Right renal cortex interstitium (tissue), 3 donors: ENCODE results near the gene CCT6B. TPM values are rescaled to one million over a fixed set of nuclear protein-coding genes. Genes with fewer than 3 reads are reported as not detected.
"Not testable (repeated sequence)": the region's sequence is repeated elsewhere in the genome, so short reads cannot be mapped to it uniquely, and the experiment has no call there.

Experiments
- DNase-seq, 3 donors: peaks; one replicate each; pipeline ENCODE4 v3.0.0-alpha.2; 2013; ENCODE audit warnings: low read depth in 3 of 3, low spot score in 2 of 3
- polyA plus RNA-seq, 3 donors: library from polyadenylated mRNA; unstranded; fragments of 120-200 nt; gene quantifications; one replicate each; pipeline ENCODE4 v1.2.1, GENCODE V29; 2013; ENCODE audit not compliant: insufficient read length in 3 of 3

CCT6B gene
- polyA plus RNA-seq, 3 donors = 4.6 to 6.1 (median 5.2) TPM

DNA sequence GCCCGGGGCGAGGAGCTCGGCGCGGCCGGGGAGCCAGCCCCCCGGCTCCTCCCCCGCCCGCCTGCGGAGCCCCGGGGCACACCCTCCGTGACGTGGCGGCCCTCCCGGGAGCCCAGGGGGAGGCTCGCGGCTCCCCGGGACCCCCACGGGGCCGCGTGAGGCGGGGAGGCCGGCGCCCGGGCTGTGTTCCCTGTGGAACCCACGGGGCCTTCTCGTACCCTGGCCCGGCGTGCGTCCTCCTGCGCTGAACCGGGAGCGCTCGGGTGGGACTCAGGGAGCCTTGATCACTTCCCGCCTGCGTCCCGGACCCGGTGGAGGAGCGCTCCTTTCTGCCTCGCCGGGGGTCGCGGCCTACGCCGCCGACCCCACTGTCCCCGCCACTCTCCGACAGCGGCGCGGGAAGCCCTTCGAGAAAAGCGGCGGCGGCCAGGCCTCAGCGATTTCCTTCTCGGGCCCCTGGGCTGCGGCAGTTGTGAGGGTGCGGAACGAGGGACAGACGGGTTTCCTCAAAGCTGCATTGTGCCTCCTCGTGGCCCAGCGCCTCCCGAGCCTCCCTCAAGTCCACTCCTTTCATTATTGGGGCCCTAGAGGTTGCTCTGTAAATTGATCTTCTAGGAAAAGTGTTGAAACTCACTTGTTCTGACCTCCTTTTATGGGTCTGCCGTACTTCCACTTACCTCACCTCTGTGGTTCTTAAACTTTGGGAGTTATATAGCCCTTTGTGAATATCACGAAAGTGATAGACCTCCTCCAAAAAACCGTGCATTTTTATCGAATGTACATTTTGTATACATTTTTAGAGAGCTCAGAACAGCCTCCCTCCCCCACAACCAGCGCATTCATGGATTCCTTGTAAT lies 19.6 kb upstream of the CCT6B start:
- peak in 2 of 3 donors; percentile 60 to 69 for DNase-seq

DNA sequence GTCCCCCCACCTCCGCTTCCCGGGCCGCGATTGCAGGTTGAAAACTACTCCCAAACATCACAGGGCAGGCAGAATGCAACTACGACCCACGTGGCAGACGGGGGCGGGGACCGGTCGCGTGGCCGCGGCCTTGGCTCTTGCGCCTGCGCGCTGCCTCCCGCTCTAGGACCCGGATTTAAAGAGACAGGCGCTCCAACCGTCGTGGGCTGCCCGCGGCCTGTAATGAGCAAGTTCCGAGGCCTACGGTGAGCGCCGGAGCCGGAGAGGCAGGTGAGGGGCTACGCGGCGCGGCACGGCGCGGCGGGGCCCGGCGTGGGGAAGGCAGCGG lies 19.1 kb upstream of the CCT6B start, which contains the start of gene LIG3:
LIG3 (plus strand) TSS at position 160 of the 328 bp plus-strand sequence. CDS start 2,494 bp downstream, outside the sequence.
- DNase-seq = peak; percentile 74 to 90 (median 89)

DNA sequence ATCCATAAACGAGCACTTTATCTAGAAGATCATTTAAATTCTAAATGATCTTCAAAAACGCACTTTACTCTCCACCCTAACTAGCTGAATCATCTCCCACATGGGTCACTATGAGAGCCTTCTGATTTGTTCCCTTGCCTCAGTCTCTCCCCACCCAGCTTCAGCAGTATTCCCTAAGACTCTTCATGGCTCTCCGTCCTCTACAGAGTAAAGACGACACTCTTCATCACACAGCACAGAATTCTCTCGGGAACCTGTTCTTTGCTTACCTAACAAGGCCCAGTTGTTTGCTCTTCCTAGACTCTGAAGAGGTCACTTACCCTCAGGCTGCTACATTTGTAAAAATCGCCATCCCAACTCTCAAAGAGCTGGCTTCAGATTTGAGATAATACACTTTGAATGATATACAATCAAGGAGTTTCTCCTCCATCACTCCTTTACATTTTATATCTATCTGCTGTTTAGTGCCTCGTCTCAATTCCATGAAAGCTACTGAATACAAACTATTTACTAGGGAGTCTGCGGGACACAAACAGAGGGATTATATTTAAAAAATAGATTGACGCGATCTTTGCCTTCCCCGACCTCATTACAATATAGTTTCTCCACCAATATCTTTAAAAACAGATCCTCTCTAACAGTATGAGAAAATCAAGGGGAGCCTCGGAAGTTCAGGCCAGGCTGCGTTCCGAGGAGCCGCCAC lies 18.5 kb upstream of the CCT6B start:
- no peak for DNase-seq

DNA sequence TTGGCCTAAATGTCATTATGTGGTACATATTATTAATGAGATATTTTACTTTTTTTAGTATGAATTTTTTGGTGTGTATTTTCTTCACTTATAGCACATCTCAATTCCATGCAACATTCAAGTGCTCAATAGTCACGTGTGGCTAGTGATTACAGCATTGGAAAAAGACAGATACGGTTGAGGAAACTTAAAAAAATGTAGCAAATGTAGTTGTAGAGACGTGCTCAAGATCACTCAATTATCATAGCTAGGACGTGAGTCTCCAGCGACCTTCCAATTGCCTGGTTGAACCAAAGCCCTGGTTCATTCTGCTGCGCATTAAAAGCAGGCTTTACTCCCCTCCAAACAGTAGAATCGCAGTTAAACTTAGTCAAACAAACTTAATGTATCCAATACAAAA lies 17.9 kb upstream of the CCT6B start:
- no peak for DNase-seq

DNA sequence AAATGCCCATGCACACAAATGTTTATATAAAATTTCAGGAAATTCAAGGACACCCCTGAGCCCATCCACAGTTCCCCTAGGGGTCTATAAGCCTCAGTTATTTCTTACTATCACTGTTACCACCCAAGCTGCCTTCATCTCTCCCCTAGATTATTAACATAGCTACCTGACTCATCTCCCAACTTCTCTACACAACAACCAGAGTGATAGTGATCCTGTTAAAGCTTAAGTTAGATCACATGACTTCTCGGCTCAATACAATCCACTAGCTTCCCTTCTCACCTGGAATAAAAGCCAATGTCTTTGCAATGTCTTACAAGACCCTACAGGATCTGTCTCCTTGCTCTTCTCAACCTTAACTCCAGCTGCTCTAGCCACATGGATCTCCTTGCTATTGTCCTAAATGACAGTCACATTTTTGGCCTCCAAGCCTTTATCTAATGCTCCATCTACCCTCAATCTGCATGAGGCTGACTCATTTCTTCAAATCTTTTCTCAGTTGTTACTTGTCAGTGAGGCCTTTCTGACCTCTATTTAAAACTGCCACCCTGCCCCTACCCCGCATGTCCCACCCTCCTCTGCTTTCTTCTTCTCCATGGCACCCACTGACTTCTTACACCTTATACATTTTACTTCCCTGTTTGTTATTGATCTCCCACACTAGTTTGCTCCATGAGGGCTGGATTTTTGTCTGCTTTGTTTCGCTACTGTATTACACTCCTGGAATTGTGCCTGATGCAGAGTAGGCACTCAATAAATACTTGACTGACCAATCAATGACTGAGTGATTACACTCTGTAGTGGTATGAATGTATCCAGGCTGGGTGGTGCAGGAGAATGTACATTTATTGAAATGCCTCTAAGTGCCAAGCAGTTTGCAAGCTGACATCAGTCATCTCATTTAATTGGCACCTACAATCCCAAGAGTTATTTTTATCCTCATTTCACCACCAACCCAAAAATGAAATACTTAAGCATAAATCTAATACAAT lies 13.8 kb upstream of the CCT6B start:
- DNase-seq = no peak

DNA sequence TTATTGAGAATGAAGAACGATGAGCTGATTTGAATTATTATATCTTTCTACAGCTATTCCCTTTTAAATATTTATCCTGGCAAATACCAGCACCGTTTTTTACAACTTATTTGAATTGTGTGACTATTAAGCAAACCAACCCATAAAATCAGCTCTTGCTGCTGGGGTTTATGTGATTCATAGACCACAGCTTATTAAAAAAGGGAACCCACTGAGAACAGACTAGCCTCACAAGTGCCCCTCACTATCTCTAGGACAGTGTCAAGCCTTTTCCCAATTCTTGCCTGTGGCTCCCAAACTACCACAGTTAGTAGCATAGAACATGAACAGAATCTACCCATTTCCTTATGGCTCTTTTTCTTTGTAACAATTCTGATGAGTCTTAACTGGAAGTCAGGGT lies 12.9 kb upstream of the CCT6B start:
- DNase-seq = no peak

DNA sequence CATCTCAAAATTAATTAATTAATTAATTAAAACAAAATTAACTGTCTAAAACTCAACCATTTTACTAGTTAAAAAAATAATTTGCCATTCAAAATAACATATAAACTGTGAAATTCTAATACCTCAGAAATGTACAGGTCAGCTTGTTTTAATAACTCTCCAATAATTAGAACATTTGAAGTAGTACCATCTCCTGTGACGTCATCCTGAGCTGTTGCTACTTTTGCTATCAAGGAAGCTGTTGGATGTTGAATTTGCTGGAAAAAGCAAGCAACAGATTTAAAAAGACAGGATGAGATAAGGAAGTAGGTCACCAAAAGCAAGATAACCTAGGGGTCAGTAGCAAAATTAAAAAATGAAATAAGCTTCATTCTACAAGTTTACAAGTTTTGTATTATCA lies 2.8 kb downstream of the CCT6B start:
- no peak for DNase-seq

DNA sequence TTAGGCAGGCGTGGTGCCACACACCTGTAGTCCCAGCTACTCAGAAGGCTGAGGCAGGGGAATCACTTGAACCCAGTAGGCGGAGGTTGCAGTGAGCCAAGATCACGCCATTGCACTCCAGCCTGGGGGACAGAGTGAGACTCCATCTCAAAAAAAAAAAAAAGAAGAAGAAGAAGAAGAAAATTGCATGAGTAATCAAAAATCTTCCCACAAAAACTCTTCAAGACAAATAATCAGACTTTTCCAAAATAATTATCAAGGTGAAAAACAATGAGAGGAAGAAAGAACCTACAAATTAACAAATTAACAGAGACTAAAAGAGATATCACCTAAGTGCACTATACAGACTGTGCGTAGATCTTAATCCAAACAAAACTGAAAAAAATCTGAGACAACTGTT lies 10.5 kb downstream of the CCT6B start:
- DNase-seq = not testable (repeated sequence)

DNA sequence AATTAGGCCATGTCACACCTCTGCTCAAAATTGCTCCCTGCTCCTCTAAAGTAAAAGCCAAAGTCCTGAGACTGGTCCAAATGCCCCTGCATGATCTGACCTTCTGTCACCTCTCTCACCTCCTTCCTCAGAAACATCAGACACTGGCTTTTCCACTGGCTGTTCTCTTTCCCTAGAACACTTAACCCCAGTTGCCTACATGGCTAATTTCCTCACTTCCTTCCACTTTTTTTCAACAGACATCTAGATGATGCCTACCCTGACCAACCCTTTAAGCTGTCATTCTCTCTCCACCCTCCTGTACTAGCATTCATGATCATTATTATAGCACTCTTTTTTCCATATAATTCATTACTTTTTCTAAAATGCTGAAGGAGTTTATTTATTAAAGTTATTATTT lies 31.0 kb downstream of the CCT6B start:
- no peak for DNase-seq

DNA sequence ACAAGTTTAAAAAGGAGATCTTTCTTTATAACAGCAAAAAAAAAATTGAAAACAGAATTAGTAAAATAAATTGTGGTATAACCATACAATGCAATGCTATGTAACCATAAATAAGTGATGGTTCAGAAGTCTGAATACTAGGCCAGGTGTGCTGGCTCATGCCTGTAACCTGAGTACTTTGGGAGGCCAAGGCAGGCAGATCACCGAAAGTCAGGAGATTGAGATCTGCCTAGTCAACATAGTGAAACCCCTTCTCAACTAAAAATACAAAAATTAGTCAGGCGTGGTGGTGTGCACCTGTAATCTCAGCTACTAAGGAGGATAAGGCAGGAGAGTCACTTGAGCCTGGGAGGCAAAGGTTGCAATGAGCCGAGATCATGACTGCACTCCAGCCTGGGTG lies 34.6 kb downstream of the CCT6B start:
- DNase-seq = no peak

DNA sequence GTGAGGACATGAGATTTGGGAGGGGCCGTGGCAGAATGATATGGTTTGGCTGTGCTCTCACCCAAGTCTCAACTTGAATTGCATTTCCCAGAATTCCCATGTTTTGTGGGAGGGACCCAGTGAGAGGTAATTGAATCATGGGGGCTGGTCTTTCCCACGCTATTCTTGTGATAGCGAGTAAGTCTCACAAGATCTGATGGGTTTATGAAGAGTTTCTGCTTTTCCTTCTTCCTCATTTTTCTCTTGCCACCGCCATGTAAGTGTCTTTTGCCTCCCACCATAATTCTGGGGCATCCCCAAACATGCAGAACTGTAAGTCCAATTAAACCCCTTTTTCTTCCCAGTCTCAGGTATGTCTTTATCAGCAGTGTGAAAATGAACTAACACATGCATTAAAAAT lies 40.6 kb downstream of the CCT6B start:
- no peak for DNase-seq

DNA sequence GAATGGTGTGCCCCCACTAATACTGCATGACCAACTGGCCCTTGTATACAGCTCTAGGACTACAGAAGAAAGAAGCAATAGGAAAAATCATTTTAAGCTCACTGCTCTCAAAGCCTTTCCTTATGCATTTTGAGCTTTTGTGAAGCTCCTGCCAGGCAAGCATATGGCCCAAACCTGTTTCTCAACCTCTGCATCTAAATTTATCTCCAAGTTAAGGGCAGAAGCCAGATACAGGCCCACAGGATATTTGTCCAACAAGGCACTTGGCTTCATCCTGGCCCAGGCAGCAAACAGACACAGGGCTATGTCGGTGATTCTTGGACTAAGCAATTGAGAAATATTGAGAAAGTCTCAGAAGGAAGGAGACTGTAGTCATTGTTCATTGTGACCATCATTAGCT lies 43.9 kb downstream of the CCT6B start:
- DNase-seq = no peak

DNA sequence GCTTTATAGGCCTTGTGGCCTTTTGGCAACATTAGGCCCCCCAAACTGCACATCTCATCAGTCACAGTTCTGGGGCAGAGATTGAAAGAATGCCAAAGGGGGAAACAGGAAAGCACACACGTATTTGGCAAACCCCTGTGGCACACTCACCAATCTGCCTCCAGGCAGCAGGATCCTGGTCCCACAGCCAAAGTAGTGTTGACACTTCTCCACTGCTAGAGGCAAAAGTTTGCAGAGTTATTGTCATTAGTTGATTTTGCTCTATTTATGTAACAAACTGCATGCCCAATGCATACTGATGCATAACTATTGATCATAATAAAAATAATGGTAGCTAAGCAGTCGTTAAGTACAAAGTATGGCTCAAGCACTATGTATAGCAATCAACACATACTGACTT lies 45.1 kb downstream of the CCT6B start:
- DNase-seq = no peak

DNA sequence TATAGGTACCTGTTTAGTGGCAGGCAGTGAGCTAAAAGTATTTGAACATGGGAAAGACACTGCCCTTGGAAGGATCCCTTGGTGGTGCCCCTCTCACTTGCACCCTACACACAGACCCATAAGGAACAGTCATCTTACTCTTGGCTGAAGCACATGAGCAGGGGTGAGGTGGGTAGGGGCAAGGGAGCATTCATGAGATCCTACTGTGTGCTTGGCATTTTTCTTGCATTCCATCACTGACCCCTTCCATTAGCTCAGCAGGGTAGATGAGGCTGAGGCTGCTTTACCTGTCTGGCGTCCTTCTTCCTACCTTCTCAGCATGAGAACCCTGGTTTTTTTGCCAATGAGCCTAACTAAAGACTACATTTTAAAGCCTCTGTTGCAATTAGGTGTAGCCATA lies 48.3 kb downstream of the CCT6B start:
- no peak for DNase-seq

DNA sequence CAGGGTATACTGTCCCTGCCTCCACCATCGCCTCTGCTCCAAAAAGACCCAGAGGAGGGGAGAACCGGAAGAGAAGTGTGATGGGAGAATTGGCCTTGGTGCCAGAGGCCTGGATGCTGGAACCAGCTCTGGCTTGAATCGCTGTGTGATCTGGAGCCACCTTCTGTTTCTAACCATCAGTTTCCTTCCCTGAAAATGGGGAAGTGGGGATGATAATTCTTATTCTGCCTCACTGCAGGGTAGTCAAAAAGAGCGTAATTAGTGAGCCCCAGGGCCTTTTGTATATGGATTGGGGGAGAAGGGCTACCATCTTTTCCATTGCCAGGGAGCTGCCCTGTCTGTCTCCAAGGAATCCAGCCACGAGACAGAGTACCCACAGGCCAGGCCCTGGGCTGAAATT lies 52.2 kb downstream of the CCT6B start:
- no peak for DNase-seq

DNA sequence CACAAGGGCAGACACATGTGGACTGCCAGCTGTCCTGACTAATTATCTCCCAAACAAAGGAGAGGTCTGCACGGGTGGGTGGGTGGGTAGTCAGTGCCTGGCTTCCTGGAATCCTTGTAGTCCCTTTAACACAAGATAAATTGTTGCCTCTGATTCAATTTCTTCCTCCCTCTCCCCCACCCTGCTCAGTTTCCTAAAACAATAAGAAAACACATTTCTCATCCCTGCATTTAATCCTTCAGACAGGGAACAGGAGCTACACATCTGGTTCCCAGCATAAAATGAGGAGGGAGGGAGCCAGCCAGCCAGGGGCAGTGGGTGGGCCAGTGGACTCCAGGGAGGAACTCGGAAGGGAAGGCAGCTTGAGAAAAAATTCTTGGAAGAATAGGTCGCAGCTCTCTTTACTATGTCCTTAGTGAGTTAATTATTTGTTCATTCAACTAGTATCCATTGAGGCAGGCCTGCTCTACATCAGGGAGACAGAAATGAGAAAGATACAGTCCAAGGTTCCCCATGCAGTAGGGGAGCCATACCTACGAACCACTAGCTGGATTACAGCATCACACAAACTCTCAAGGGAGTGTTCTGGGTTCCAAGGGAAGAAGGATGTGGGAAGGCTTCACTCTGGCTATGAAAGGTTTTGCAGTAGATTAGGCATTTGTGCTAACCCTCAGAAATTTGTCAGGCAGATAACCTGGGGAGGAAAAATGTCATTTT lies 58.3 kb downstream of the CCT6B start:
- DNase-seq = peak; percentile 31 to 66 (median 34)

DNA sequence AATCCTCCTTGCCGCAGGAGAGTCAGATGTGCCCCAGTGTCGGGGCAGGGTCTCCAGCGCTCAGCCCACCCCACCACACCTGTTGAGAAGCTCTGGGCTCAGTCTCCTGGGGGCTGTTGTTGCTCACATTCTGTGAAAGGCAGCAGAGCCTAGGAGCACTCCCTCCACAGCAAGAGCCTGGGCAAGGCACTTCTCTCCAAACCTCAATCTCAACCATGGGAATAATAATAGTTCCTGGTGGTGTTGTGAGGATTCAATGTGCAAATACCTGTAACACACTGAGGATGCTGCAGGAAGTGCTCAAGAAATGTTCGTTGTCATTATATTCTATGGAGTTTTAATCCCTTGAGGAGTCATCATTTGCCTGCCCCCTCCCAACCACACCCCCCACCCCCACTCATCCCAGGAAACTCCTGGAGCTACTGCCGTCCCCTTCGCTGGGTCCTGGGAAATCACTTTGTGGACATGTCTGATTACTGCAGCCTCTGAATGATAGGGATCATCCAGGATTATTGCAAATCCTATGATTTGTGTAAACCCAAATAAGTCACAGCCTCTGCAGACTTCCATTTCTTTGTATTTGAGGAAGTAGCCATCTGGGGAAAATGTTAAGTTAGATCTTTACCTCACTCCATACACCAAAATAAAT lies 61.5 kb downstream of the CCT6B start:
- no peak for DNase-seq

DNA sequence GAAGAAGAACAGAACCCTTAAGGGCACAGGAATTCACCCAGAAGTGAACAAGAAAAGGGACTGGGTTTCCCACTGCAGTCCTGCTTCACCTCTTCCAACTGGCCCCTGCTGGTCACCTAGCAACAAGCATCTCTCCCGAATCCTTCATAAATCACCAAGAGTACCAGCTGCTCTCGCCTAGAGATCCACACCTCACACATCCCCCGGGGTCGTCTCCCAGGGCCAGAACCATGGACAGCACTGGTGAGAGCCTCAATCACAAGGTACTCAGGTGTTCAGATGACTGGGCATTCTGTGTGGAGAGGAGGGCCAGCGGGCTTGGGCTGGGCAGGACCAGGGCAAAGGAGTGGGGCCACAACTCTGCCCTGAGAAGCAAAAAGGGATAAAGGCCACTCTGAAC lies 65.9 kb downstream of the CCT6B start:
- no peak for DNase-seq

DNA sequence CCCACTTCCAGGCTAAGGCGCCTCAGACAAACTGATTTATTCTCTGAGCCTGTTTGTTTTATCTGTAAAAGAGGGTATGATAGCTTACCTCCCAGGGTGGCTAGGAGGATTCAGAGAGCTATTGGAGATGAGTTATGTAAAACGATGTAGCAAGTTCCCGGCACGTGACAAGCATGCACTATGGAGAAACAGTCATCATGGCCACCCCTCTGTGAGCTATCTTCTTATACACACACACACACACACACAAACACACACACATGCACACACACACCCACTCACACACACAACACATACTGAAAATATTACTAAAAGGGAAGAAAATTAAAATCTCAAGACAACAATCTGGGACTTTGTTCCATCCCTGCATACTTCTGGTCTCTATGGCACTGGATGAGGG lies 66.3 kb downstream of the CCT6B start:
- no peak for DNase-seq
